MCF 10A (cell line): ENCODE results near the gene NTRK2. TPM values are rescaled to one million over a fixed set of nuclear protein-coding genes. Genes with fewer than 3 reads are reported as not detected.

Experiments used
- BruUV-seq: library from RNA; stranded (reverse); fragments of 400-500 nt; replicated peaks from 2 replicates; lab custom pipeline; 2021; lab: Mats Ljungman, UMichigan
- CTCF ChIA-PET: fragments of 300-600 bp; sonication (Branson Sonifier 250); formaldehyde crosslinking; extraction: SDS; loops from one replicate; lab custom pipeline; 2021; ENCODE audit warnings: antibody characterized with exemption, inconsistent platforms; lab: Yijun Ruan, JAX
- POLR2A ChIA-PET: fragments of 300-600, 350-650 bp; sonication (Branson Sonifier 250); formaldehyde crosslinking; extraction: SDS; loops from one replicate; lab custom pipeline; 2020; ENCODE audit warnings: antibody characterized with exemption, inconsistent platforms; lab: Yijun Ruan, JAX
- DNase-seq: peaks from one replicate; pipeline ENCODE4 v3.0.0-alpha.2; 2018; ENCODE audit not compliant: unreplicated experiment
- H3K27ac Mint-ChIP-seq: one replicate; pipeline ENCODE4 v1.8.0; 2022; ENCODE audit warnings: mild to moderate bottlenecking, low read depth, mixed read lengths; ENCODE audit not compliant: unreplicated experiment
- H3K27me3 Mint-ChIP-seq: one replicate; pipeline ENCODE4 v1.8.0; 2022; ENCODE audit warnings: mixed read lengths; ENCODE audit not compliant: insufficient read depth, unreplicated experiment
- H3K36me3 Mint-ChIP-seq: one replicate; pipeline ENCODE4 v1.8.0; 2022; ENCODE audit warnings: mild to moderate bottlenecking, moderate library complexity, mixed read lengths; ENCODE audit not compliant: insufficient read depth, unreplicated experiment
- H3K4me1 Mint-ChIP-seq: one replicate; pipeline ENCODE4 v1.8.0; 2022; ENCODE audit warnings: mixed read lengths; ENCODE audit not compliant: insufficient read depth, unreplicated experiment
- H3K4me3 Mint-ChIP-seq: one replicate; pipeline ENCODE4 v1.8.0; 2022; ENCODE audit warnings: mild to moderate bottlenecking, moderate library complexity, mixed read lengths; ENCODE audit not compliant: unreplicated experiment
- H3K9me3 Mint-ChIP-seq: one replicate; pipeline ENCODE4 v1.8.0; 2022; ENCODE audit warnings: mixed read lengths; ENCODE audit not compliant: unreplicated experiment
- CTCF ChIP-seq: fragments of 200-600 bp; IDR thresholded peaks from one replicate; pipeline ENCODE4 v1.8.0; 2022; ENCODE audit warnings: antibody characterized with exemption, mild to moderate bottlenecking; ENCODE audit not compliant: unreplicated experiment
- intact Hi-C: fragments of 100-400 bp; cut with micrococcal nuclease; formaldehyde crosslinking; loops from 2 replicates; pipeline ENCODE4 v1.14.1; 2022
- total RNA-seq: library from RNA; stranded (reverse); gene quantifications from 2 replicates; pipeline ENCODE4 v1.2.3, GENCODE V29; 2022

Gene NTRK2
- total RNA-seq, 1 experiment from 2014 or later: not detected

GRCh38 chr9:84818791-84819190, 149.3 kb downstream of the NTRK2 start:
- intact Hi-C loops: no loop called here
- H3K36me3 Mint-ChIP-seq: no peaks in the 10 kb centered on the region
- no peak for DNase-seq
- no peak for TF ChIP-seq CTCF
- H3K27me3 Mint-ChIP-seq: peaks cover 19% of the 10 kb centered on the region
- no peaks in the 10 kb centered on the region for H3K9me3 Mint-ChIP-seq
- no peak overlapping the region for H3K27ac Mint-ChIP-seq
- ChIA-PET CTCF (no interaction called here), POLR2A (no interaction called here)
- BruUV-seq: no TSS peak
- peaks cover 7% of the 10 kb centered on the region for H3K4me1 Mint-ChIP-seq
- no peak overlapping the region for H3K4me3 Mint-ChIP-seq

- no peak overlapping the region for H3K4me3 Mint-ChIP-seq
- H3K4me1 Mint-ChIP-seq: peaks cover 10% of the 10 kb centered on the region
- ChIA-PET CTCF (interaction anchor here (0.7 kb wide), 1 partner anchor 149 kb away, joined by 3 read pairs; no protein-coding TSS in a partner anchor), POLR2A (no interaction called here)
- DNase-seq: no peak
- no TSS peak for BruUV-seq
- peaks cover 19% of the 10 kb centered on the region for H3K27me3 Mint-ChIP-seq
- H3K9me3 Mint-ChIP-seq: no peaks in the 10 kb centered on the region
- no peak overlapping the region for H3K27ac Mint-ChIP-seq
- TF ChIP-seq CTCF: no peak
- intact Hi-C loops: no loop called here
- no peaks in the 10 kb centered on the region for H3K36me3 Mint-ChIP-seq
These were observed 150.0 kb downstream of the NTRK2 start for GRCh38 chr9:84819491-84819991.

- no peak for DNase-seq
- ChIA-PET POLR2A (no interaction called here), CTCF (no interaction called here)
- Mint-ChIP-seq H3K4me3 (no peak overlapping the region), H3K9me3 (peaks cover 7% of the 10 kb centered on the region), H3K27me3 (peaks cover 19% of the 10 kb centered on the region), H3K27ac (no peak overlapping the region), H3K4me1 (peaks cover 10% of the 10 kb centered on the region), H3K36me3 (no peaks in the 10 kb centered on the region)
- TF ChIP-seq CTCF: no peak
- intact Hi-C loops: no loop called here
- no TSS peak for BruUV-seq
These were observed 151.9 kb downstream of the NTRK2 start for GRCh38 chr9:84821431-84821830.

- Mint-ChIP-seq H3K27ac (no peak overlapping the region), H3K9me3 (peaks cover 7% of the 10 kb centered on the region), H3K4me3 (no peak overlapping the region), H3K4me1 (peaks cover 10% of the 10 kb centered on the region), H3K27me3 (peaks cover 19% of the 10 kb centered on the region), H3K36me3 (no peaks in the 10 kb centered on the region)
- intact Hi-C loops: no loop called here
- BruUV-seq: no TSS peak
- DNase-seq: no peak
- ChIA-PET CTCF (interaction anchor here (0.5 to 0.7 kb wide), 3 partner anchors 8 to 902 kb away, joined by 3 to 5 read pairs (median 4); no protein-coding TSS in a partner anchor), POLR2A (no interaction called here)
- TF ChIP-seq CTCF: no peak
These were observed 153.2 kb downstream of the NTRK2 start for GRCh38 chr9:84822589-84823233.
